Stimulated activated CD8-positive, alpha-beta memory T cell treated with anti-CD3 and anti-CD28 coated beads, Interleukin-12 subunit alpha, Interleukin-12 subunit beta, amount 100 ng/mL, for 4 hours (primary cell): ENCODE results near the gene ALK.

Source experiments
- DNase-seq: peaks from one replicate; pipeline ENCODE4 v3.0.0-alpha.2; 2020; ENCODE audit warnings: low read depth

Gene ALK

GRCh38 chr2:29573612-29574011 lies 347.8 kb downstream of the ALK start:
- DNase-seq, result no peak

- DNase-seq, result no peak
Measured at GRCh38 chr2:29573147-29573546, 348.2 kb downstream of the ALK start.

- DNase-seq, result no peak
Measured at GRCh38 chr2:29570539-29570938, 350.8 kb downstream of the ALK start.

GRCh38 chr2:29567906-29568520 lies 353.4 kb downstream of the ALK start:
- DNase-seq, result no peak

- DNase-seq, result no peak
Measured at GRCh38 chr2:29563697-29564096, 357.7 kb downstream of the ALK start.

- DNase-seq, result no peak
Measured at GRCh38 chr2:29562896-29563295, 358.5 kb downstream of the ALK start.

GRCh38 chr2:29562319-29562718 lies 359.1 kb downstream of the ALK start:
- DNase-seq, result no peak

GRCh38 chr2:29561628-29562027 lies 359.8 kb downstream of the ALK start:
- no peak for DNase-seq

GRCh38 chr2:29561181-29561580 lies 360.2 kb downstream of the ALK start:
- no peak for DNase-seq

- no peak for DNase-seq
Measured at GRCh38 chr2:29560566-29560965, 360.8 kb downstream of the ALK start.

- DNase-seq, result no peak
Measured at GRCh38 chr2:29560030-29560429, 361.4 kb downstream of the ALK start.

GRCh38 chr2:29559578-29559977 lies 361.8 kb downstream of the ALK start:
- no peak for DNase-seq

GRCh38 chr2:29558097-29558496 lies 363.3 kb downstream of the ALK start:
- DNase-seq, result no peak

- DNase-seq, result no peak
Measured at GRCh38 chr2:29557268-29557667, 364.1 kb downstream of the ALK start.

- DNase-seq, result no peak
Measured at GRCh38 chr2:29549069-29549380, 372.4 kb downstream of the ALK start.

- no peak for DNase-seq
Measured at GRCh38 chr2:29544917-29545316, 376.5 kb downstream of the ALK start.

- DNase-seq, result no peak
Measured at GRCh38 chr2:29544031-29544430, 377.4 kb downstream of the ALK start.

- DNase-seq, result no peak
Measured at GRCh38 chr2:29535188-29535587, 386.2 kb downstream of the ALK start.

GRCh38 chr2:29532436-29532835 lies 388.9 kb downstream of the ALK start:
- DNase-seq, result no peak

GRCh38 chr2:29531626-29532025 lies 389.8 kb downstream of the ALK start:
- no peak for DNase-seq

GRCh38 chr2:29530281-29530680 lies 391.1 kb downstream of the ALK start:
- DNase-seq, result no peak

GRCh38 chr2:29528891-29529520 lies 392.4 kb downstream of the ALK start:
- DNase-seq, result no peak

- no peak for DNase-seq
Measured at GRCh38 chr2:29528371-29528770, 393.0 kb downstream of the ALK start.

GRCh38 chr2:29527947-29528346 lies 393.4 kb downstream of the ALK start:
- DNase-seq, result no peak
